ENCODE results near the gene TMEM161A.
"Not testable (repeated sequence)": the region's sequence is repeated elsewhere in the genome, so short reads cannot be mapped to it uniquely, and the experiment has no call there.

TMEM161A gene

DNA sequence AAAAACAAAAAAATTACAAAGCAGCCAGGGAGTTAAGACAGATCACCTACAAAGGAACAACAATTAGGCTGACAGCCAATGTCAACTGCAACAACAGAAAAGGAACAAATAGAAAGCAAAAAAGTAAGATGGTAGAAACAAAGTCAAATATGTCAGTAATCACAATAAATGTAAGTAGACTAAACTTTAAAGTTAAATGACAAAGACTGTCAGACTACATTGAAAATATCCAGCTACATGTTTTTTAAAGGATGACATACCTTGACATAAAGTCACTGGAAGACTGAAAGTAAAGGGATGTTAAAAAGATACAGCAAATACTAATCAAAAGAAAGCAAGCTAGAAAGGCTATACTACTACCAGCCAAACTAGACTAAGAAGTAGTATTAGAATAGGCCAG is 14.9 kb downstream of the TMEM161A start:
- Mint-ChIP-seq H3K4me1 (peaks cover 2% of the 10 kb centered on the region), H3K36me3 (peaks cover 14% of the 10 kb centered on the region), H3K4me3 (no peak overlapping the region), H3K27me3 (no peaks in the 10 kb centered on the region), H3K27ac (no peak overlapping the region), H3K9me3 (peaks cover 8% of the 10 kb centered on the region)
- DNase-seq, result no peak
- CTCF ChIA-PET, result interaction anchor here (1.1 kb wide), 1 partner anchor 23 kb away, joined by 4 read pairs; no protein-coding TSS in a partner anchor

DNA sequence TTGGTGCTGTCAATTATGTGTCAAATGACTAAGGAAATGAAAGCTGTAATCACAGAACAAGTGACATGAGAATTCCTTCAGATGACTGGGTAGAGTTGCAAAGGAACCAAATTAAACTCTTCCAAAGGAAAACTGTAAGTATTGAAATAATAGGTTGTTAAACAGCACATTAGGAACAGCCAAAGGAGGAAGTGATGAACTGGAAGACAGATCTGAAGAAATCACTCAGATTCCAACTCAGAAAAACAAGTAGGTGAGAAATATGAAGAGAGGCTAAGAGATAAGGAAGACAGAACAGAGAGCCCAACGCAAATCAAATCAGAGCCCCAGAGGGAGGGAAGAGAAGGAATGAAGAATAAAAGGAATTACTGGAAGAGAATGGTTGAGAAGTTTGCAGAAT is 15.4 kb downstream of the TMEM161A start:
- CTCF ChIA-PET, result no interaction called here
- Mint-ChIP-seq H3K4me3 (no peak overlapping the region), H3K27me3 (no peaks in the 10 kb centered on the region), H3K4me1 (peaks cover 1% of the 10 kb centered on the region), H3K36me3 (peaks cover 14% of the 10 kb centered on the region), H3K27ac (no peak overlapping the region), H3K9me3 (peaks cover 8% of the 10 kb centered on the region)
- no peak for DNase-seq

DNA sequence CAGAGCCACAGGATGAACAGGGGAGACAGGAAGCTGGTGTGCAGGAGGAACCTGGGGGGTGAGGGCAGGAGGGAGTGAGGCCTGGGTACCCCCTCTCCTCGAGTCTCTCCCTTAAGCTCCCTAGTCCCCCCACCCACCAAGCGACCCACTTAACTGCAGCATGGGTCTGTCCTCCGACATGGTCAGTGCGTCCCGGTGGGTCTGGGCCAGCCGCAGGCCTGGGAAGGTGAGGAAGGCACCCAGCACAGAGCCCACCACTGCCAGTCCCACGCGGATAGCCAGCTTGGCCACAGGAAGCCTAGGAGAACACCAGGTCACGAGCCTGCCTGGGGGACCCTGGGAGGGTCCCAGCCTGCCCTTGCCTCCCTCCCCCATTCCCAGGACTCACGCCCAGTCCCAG is 16.9 kb downstream of the TMEM161A start:
- Mint-ChIP-seq H3K9me3 (peaks cover 8% of the 10 kb centered on the region), H3K27ac (no peak overlapping the region)
- CTCF ChIA-PET, result no interaction called here

DNA sequence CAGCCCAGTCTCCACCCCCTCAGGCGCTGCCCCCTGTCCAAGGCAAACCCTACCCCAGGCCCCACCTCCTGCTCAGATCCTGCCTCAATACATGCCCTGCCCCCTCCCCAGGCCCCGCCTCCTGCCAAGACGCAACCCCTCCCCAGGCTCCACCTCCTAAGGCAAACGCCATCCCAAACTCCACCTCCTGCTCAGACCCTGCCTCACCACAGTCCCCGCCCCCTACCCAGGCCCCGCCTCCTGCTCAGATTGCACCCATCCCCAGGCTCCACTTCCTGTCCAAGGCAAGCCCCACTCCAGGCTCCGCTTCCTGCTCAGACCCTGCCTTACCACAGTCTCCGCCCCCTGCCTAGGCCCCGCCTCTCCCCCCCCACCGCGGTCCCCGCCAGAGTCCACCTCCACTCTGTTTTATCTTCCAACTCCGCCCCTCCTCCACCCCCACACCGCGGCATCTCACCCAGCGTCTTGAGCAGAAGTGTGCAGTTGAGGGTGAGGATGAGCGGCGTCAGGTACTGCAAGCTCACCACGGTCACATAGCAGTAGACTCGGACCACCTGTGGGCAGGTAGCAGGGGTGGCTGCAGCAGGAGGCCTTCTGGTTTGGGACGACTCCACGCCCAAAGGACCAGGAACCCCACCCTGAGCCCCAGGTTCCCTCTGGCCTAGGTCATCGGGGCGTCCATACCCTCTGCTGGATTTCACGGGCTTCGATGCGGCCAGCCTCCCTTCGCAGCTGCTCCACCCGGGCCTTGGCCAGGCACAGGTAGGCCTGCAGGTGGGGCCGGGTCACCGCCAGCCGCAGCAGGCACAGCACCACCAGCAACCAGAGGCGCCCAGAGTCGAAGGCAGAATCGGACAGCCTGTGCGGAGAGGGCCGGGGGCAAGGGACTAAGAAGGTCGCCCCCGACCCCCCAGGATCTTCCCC is 17.7 kb downstream of the TMEM161A start:
- CTCF ChIA-PET, result no interaction called here
- H3K27ac Mint-ChIP-seq, result no peak overlapping the region
- no peak overlapping the region for H3K4me3 Mint-ChIP-seq
- H3K4me1 Mint-ChIP-seq, result no peaks in the 10 kb centered on the region
- no peaks in the 10 kb centered on the region for H3K27me3 Mint-ChIP-seq
- peaks cover 12% of the 10 kb centered on the region for H3K36me3 Mint-ChIP-seq
- peak; percentile 53 for DNase-seq
- H3K9me3 Mint-ChIP-seq, result peaks cover 8% of the 10 kb centered on the region

More for the DNA sequence above, 16.9 kb downstream of the TMEM161A start:
- DNase-seq, result no peak
- H3K27me3 Mint-ChIP-seq, result no peaks in the 10 kb centered on the region
- H3K4me1 Mint-ChIP-seq, result no peaks in the 10 kb centered on the region
- no peak overlapping the region for H3K4me3 Mint-ChIP-seq
- H3K36me3 Mint-ChIP-seq, result peaks cover 12% of the 10 kb centered on the region

DNA sequence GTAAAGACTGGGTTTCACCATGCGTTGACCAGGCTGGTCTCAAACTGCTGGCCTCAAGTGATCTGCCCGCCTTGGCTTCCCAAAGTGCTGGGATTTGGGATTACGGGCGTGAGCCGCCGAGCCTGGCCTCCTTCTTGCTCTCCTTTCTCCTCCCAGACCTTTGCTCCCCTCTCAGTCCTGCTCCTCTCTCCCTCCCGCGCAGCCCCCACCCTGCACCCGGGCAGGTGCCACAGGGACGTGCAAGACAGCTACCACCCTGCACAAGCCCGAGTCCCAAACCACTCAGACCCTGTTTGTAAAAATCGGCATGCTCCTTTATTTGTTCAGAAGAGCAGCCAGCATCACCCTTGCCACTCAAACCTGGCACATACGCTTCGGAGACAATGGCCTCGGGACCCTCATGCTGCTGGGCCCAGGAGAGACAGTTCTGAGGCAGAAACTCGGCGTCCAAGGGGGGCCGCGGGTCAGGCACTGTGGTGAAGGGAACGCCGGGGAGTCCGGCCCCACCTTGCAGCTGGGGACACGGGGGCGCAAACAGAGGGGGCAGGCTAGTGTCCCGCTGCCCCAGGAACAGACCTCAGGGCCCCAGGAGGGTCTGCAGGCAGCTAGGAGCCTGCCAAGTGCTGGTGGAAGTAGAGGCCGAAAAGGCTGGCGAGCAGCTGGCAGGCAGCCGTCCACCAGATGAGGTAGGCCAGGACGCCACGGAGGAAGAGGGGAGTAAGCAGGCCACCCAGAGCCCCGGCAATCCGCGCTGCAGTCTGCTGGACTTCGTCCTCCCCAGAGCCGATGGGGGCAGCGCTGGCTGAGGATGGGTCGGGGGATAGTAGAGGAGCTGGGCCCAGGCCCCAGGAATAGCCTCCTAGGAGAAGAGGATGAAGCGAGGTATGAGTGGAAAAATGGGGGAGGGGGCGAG is 18.7 kb downstream of the TMEM161A start:
- Mint-ChIP-seq H3K4me1 (no peaks in the 10 kb centered on the region), H3K36me3 (peaks cover 12% of the 10 kb centered on the region), H3K4me3 (no peak overlapping the region), H3K27ac (peak overlapping the region; percentile 19), H3K27me3 (no peaks in the 10 kb centered on the region), H3K9me3 (peaks cover 8% of the 10 kb centered on the region)
- CTCF ChIA-PET, result no interaction called here
- no peak for DNase-seq

DNA sequence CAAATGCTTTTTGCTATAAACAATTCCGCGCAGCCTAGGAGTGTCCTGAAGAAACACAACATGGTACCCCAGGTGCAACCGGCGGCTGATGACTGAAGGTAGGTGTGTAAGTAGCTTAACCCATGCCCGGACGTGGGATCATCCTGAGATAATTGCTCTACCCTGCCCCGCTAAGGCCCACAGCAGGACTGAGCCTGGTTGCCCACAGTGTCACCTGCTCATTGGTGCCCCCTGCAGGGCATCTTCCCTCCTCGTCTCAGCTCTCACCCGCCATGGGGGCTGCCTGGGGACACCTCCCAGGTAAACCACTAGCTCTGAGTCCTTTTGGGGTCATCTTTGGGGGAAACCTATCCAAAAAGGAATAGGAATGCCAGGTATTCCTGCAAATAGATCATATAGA is 22.3 kb downstream of the TMEM161A start:
- CTCF ChIA-PET, result interaction anchor here (0.6 to 1.7 kb wide), 9 partner anchors 9 to 114 kb away, joined by 3 to 13 read pairs (median 3); no protein-coding TSS in a partner anchor
- Mint-ChIP-seq H3K27me3 (no peaks in the 10 kb centered on the region), H3K9me3 (no peaks in the 10 kb centered on the region), H3K4me3 (no peak overlapping the region), H3K36me3 (peaks cover 3% of the 10 kb centered on the region), H3K27ac (no peak overlapping the region), H3K4me1 (no peaks in the 10 kb centered on the region)
- DNase-seq, result peak; percentile 67

DNA sequence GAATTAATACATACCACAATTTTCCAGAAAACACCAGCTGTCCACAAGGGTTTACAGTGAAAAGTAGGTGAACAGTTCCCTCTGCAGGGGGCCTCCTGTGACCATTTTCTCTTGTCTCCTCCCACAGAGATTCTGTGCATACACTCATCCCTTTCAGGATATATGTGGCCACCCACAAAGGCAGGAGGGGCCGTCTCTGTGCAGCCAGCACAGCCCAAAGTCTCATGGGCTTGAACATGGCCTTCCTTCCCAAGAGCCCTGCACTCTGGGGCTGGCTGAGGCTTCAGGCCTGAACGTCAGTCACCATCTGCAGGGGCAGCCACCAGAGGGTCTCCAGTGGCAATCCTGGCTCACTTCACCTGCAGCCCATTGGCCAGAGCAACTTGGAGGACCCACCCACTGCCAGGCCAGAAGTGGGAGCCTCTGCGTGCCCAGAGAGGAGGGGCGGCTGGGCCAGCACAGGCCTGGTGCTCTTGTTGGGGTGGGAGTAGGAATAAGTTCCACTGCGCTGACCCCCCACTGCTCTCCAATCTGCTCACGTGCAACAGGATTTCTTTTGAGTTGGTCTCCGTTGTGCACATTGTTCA is 25.1 kb downstream of the TMEM161A start:
- no peak for DNase-seq
- no peak overlapping the region for H3K4me3 Mint-ChIP-seq
- H3K27me3 Mint-ChIP-seq, result no peaks in the 10 kb centered on the region
- H3K9me3 Mint-ChIP-seq, result no peaks in the 10 kb centered on the region
- H3K27ac Mint-ChIP-seq, result no peak overlapping the region
- CTCF ChIA-PET, result no interaction called here
- H3K36me3 Mint-ChIP-seq, result no peaks in the 10 kb centered on the region
- H3K4me1 Mint-ChIP-seq, result no peaks in the 10 kb centered on the region

DNA sequence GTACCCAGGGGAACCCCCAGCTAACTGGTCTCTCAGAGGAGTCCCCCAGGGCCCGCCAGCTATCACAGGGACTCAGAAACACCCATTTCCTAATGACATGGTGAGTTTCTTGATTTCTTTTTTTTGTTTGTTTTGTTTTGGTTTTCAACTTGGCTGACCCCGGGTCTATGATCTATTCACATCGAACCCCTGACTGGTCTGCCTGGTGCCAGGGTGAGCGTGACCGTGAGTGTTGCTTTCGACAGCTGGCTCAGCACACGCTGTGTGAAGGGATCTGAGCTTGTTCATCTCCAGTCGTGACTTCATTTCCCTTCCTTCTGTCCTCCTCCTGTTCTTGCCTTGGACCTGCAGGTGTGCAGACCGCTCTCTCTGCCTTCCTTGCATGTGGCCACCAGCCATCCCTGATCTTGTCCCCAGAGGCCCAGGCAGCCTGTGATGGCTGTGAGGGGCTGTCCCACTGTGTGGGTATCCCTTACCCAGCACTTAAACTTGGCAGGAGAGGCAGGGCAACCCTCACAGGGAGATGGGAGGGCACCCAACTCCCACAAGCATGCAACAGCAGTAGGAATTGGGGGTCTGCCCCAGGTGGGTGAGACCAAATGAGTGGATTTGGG is 26.2 kb downstream of the TMEM161A start:
- H3K27me3 Mint-ChIP-seq, result no peaks in the 10 kb centered on the region
- no peak for DNase-seq
- CTCF ChIA-PET, result interaction anchor here (0.6 to 1.1 kb wide), 2 partner anchors 18 to 63 kb away, joined by 3 to 4 read pairs; no protein-coding TSS in a partner anchor
- H3K27ac Mint-ChIP-seq, result peak overlapping the region; percentile 73
- H3K36me3 Mint-ChIP-seq, result no peaks in the 10 kb centered on the region
- no peaks in the 10 kb centered on the region for H3K4me1 Mint-ChIP-seq
- H3K4me3 Mint-ChIP-seq, result no peak overlapping the region
- H3K9me3 Mint-ChIP-seq, result no peaks in the 10 kb centered on the region

DNA sequence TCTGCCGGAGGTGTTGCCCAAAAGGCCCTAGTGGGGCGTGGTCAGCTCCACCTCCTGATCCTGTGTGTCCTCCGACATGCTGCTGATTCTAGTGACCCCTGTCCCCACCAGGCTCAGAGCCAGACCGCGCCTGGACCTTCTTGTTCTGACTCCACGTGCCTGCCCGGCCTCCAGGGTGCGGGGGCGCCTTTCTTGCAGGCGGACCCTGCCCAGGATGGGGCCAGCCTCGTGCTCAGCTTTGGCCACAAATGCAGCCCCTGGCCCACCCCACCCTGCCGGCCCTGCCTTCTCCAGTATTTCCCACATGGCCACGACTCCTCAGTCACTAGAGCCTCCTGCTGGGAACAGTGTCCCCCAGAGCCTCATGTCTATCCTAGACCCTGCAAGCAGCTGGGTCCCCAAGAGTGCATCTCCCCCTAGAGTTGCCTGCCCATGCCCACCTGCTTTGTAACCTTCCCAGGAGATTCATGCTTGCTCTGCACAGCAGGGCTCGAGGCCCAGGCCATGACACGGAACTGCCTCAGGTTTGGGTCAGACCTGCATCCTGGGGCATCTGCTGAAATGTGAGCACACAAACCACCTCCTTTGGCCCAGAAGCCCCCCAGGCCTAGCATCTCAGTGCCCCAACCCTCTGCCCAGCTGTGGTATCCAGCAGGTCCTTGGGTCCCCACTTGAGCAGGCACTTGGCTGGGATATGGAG is 27.0 kb downstream of the TMEM161A start:
- CTCF ChIA-PET, result interaction anchor here (0.6 to 1.4 kb wide), 3 partner anchors 17 to 63 kb away, joined by 3 to 4 read pairs (median 4); no protein-coding TSS in a partner anchor
- Mint-ChIP-seq H3K9me3 (no peaks in the 10 kb centered on the region), H3K27ac (no peak overlapping the region), H3K4me3 (no peak overlapping the region), H3K4me1 (no peaks in the 10 kb centered on the region), H3K27me3 (no peaks in the 10 kb centered on the region), H3K36me3 (no peaks in the 10 kb centered on the region)
- no peak for DNase-seq

DNA sequence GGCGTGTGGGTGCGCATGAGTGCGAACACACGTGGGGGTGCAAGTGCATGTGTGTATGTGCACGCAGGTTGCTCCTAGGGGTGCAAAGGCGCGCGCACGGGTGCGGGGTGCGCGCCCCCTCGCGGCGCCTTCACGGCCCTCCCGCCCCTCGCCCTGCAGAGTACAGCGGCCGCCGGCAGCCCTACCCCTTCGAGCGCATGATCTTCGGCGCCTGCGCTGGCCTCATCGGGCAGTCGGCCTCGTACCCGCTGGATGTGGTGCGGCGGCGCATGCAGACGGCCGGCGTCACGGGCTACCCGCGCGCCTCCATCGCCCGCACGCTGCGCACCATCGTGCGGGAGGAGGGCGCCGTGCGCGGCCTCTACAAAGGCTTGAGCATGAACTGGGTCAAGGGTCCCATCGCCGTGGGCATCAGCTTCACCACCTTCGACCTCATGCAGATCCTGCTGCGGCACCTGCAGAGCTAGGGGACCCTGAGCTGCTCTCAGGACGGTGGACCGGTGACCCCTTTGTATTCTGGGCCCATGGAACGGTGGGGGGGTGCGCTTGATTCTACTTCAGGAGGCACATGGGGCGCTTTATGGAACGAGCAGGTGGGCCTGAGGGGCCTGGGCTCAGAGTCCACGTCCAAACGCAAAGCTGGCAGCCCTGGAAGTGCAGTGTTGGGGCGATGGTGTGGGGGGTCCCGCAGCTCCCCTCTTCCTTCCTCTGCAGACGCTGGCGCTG is 27.7 kb downstream of the TMEM161A start:
- Mint-ChIP-seq H3K9me3 (no peaks in the 10 kb centered on the region), H3K27ac (no peak overlapping the region), H3K36me3 (no peaks in the 10 kb centered on the region), H3K27me3 (no peaks in the 10 kb centered on the region), H3K4me3 (no peak overlapping the region), H3K4me1 (no peaks in the 10 kb centered on the region)
- DNase-seq, result peak; percentile 49
- CTCF ChIA-PET, result interaction anchor here (1.0 to 1.4 kb wide), 3 partner anchors 16 to 31 kb away, joined by 3 to 4 read pairs (median 4); no protein-coding TSS in a partner anchor

DNA sequence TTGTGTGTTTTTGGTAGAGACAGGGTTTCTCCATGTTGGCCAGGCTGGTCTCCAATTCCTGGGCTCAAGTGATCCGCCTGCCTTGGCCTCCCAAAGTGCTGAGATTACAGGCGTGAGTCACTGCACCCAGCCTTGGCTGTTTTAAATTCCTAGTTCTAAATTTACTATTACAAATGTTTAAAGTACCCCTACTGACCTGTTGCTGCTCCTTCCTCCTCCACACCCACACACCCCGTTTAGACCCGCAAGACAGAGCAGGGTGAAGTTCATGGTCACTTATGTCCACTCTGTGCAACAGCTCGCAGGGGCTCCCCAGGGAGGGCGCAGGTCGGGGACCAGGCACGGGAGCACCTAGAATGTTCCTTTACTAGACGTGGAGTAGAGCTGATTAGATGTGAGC is 28.7 kb downstream of the TMEM161A start:
- no peaks in the 10 kb centered on the region for H3K27me3 Mint-ChIP-seq
- DNase-seq, result no peak
- H3K27ac Mint-ChIP-seq, result no peak overlapping the region
- H3K4me3 Mint-ChIP-seq, result no peak overlapping the region
- H3K4me1 Mint-ChIP-seq, result no peaks in the 10 kb centered on the region
- no peaks in the 10 kb centered on the region for H3K36me3 Mint-ChIP-seq
- CTCF ChIA-PET, result interaction anchor here (1.0 to 1.4 kb wide), 2 partner anchors 25 to 32 kb away, joined by 3 to 4 read pairs; no protein-coding TSS in a partner anchor
- no peaks in the 10 kb centered on the region for H3K9me3 Mint-ChIP-seq

DNA sequence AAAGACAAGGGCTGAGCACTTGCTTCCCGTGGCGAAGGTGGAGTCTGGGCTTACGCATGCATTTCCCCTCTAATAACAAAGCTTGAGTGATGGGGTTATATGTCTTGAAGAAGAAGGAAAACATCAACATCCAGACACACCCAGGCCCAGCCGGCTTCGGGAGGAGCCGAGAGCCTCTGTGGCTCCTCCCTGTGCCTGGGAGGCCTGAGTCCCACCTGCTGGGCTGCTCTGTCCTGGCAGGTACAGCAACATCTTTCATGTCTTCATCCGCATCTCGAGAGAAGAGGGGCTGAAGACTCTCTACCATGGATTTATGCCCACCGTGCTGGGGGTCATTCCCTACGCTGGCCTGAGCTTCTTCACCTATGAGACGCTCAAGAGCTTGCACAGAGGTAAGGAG is 30.6 kb downstream of the TMEM161A start:
- Mint-ChIP-seq H3K9me3 (no peaks in the 10 kb centered on the region), H3K4me1 (no peaks in the 10 kb centered on the region), H3K4me3 (no peak overlapping the region), H3K36me3 (no peaks in the 10 kb centered on the region), H3K27me3 (no peaks in the 10 kb centered on the region), H3K27ac (no peak overlapping the region)
- CTCF ChIA-PET, result no interaction called here
- DNase-seq, result no peak

DNA sequence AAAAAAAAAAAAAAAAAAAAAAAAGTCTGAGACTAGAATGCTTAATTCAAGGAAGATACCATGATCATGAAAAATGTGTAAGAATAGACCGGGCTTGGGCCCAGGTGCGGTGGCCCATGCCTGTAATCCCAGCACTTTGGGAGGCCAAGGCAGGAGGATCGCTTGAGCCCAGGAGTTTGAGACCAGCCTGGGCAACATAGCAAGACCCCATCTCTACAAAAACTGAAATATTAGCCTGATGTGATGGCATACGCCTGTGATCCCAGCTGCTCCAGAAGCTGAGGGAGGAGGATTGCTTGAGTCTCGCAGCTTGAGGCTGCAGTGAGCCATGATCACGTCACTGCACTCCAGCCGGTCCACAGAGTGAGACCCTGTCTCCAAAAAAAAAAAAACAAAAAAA is 31.3 kb downstream of the TMEM161A start:
- H3K4me3 Mint-ChIP-seq, CTCF ChIA-PET, H3K27ac Mint-ChIP-seq, H3K4me1 Mint-ChIP-seq, DNase-seq, H3K9me3 Mint-ChIP-seq, H3K27me3 Mint-ChIP-seq, H3K36me3 Mint-ChIP-seq: not testable (repeated sequence)
